ENCODE results near the gene NR1H4. TPM values are rescaled to one million over a fixed set of nuclear protein-coding genes. Genes with fewer than 3 reads are reported as not detected.

NR1H4 gene
- total and polyA plus RNA-seq, 2 of the 13 experiments (the other 11 are each of a cell fraction or from before 2014, with no cell fraction given) = 27.3 to 114 TPM

DNA sequence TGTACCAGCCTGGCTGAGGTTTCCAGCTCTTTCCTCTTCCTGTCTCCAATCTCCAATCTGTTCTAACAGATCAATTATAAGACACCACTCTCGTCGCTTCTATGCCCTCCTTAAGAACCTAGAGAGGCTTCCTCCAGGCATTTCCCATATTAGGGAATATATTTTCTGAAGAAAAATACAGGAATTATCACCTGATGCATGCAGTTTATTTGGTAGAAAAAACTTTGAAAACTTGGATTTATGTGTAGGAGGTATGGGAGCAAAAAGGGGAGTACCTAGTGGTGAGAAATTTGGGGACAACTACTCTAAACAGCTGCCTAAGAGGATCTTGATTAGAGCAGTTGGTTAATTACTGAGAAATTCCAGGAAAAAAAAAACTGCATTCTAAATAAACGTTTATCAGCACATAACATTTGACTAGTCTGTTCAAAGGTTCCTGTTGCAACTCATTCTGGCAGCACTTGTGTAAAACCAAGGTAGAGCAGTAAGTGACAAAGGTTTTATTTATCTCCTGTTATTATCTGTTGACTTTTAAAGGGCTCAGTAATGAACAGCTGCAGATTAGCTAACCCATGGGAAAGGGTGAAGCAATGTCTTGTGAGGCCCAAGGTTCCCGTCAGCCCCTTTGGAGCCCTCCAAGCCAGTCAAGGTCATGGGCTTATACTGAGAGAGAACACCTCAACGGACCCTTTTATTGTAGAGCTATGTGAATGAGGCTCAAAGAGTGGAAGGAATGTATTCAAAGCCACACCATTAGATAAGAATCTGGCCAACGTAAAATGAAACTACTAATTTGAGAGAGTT is 36.4 kb upstream of the NR1H4 start (continued):
- TF ChIP-seq ZNF124 (CRISPR knock-in tag; IDR thresholded peaks at IDR 0.05) (peak; percentile 34; the same call in 1 of the 2 replicates), GATA4 (IDR thresholded peaks at IDR 0.05; ENCODE audit: borderline replicate concordance, low read depth) (peak; percentile 96), SP4 (CRISPR knock-in tag; IDR thresholded peaks at IDR 0.05) (0 out of 2 replicates have a peak, but pooled peaks have one; percentile 10), TAF15 (IDR thresholded peaks at IDR 0.05; ENCODE audit: low read depth, low read length, poor library complexity, severe bottlenecking) (no peak), SIN3B (IDR thresholded peaks at IDR 0.05; ENCODE audit: low read length) (no peak), ZNF253 (CRISPR knock-in tag; IDR thresholded peaks at IDR 0.05; ENCODE audit: borderline replicate concordance) (no peak), GABPB1 (CRISPR knock-in tag; IDR thresholded peaks at IDR 0.05) (peak; percentile 36; the same call in 1 of the 2 replicates), ZNF773 (CRISPR knock-in tag; IDR thresholded peaks at IDR 0.05; ENCODE audit: borderline replicate concordance) (no peak), MBD4 (IDR thresholded peaks at IDR 0.05; ENCODE audit: borderline replicate concordance, low read length) (peak; percentile 94), SOX6 (IDR thresholded peaks at IDR 0.05) (no peak), SOX6 (CRISPR knock-in tag; IDR thresholded peaks at IDR 0.05) (peak; percentile 99), ZNF292 (CRISPR knock-in tag; IDR thresholded peaks at IDR 0.05; ENCODE audit: borderline replicate concordance, low read depth) (peak; percentile 79; the same call in 1 of the 2 replicates), ZNF607 (CRISPR knock-in tag; IDR thresholded peaks at IDR 0.05; ENCODE audit: borderline replicate concordance) (peak; percentile 60; the same call in 1 of the 2 replicates), ATF3 (CRISPR knock-in tag; IDR thresholded peaks at IDR 0.05) (peak; percentile 69; the same call in 1 of the 2 replicates), MIER2 (CRISPR knock-in tag; IDR thresholded peaks at IDR 0.05) (peak; percentile 87), ZNF562 (CRISPR knock-in tag; IDR thresholded peaks at IDR 0.05; ENCODE audit: borderline replicate concordance) (no peak), FOXK1 (CRISPR knock-in tag; IDR thresholded peaks at IDR 0.05; ENCODE audit: borderline replicate concordance, low read depth) (peak; percentile 90; the same call in 1 of the 2 replicates)
- TF ChIP-seq, protein P1, sequence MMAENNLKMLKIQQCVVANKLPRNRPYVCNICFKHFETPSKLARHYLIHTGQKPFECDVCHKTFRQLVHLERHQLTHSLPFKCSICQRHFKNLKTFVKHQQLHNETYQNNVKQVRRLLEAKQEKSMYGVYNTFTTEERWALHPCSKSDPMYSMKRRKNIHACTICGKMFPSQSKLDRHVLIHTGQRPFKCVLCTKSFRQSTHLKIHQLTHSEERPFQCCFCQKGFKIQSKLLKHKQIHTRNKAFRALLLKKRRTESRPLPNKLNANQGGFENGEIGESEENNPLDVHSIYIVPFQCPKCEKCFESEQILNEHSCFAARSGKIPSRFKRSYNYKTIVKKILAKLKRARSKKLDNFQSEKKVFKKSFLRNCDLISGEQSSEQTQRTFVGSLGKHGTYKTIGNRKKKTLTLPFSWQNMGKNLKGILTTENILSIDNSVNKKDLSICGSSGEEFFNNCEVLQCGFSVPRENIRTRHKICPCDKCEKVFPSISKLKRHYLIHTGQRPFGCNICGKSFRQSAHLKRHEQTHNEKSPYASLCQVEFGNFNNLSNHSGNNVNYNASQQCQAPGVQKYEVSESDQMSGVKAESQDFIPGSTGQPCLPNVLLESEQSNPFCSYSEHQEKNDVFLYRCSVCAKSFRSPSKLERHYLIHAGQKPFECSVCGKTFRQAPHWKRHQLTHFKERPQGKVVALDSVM (CRISPR knock-in tag; IDR thresholded peaks at IDR 0.05) = peak; percentile 51; the same call in 1 of the 2 replicates
- TF ChIP-seq, protein P2, sequence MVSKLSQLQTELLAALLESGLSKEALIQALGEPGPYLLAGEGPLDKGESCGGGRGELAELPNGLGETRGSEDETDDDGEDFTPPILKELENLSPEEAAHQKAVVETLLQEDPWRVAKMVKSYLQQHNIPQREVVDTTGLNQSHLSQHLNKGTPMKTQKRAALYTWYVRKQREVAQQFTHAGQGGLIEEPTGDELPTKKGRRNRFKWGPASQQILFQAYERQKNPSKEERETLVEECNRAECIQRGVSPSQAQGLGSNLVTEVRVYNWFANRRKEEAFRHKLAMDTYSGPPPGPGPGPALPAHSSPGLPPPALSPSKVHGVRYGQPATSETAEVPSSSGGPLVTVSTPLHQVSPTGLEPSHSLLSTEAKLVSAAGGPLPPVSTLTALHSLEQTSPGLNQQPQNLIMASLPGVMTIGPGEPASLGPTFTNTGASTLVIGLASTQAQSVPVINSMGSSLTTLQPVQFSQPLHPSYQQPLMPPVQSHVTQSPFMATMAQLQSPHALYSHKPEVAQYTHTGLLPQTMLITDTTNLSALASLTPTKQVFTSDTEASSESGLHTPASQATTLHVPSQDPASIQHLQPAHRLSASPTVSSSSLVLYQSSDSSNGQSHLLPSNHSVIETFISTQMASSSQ (IDR thresholded peaks at IDR 0.05; ENCODE audit: low read depth) = peak; percentile 87
- TF ChIP-seq, protein P2 (CRISPR knock-in tag; IDR thresholded peaks at IDR 0.05; ENCODE audit: borderline replicate concordance) = peak; percentile 91
- TF ChIP-seq, protein P3, sequence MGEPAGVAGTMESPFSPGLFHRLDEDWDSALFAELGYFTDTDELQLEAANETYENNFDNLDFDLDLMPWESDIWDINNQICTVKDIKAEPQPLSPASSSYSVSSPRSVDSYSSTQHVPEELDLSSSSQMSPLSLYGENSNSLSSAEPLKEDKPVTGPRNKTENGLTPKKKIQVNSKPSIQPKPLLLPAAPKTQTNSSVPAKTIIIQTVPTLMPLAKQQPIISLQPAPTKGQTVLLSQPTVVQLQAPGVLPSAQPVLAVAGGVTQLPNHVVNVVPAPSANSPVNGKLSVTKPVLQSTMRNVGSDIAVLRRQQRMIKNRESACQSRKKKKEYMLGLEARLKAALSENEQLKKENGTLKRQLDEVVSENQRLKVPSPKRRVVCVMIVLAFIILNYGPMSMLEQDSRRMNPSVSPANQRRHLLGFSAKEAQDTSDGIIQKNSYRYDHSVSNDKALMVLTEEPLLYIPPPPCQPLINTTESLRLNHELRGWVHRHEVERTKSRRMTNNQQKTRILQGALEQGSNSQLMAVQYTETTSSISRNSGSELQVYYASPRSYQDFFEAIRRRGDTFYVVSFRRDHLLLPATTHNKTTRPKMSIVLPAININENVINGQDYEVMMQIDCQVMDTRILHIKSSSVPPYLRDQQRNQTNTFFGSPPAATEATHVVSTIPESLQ (CRISPR knock-in tag; conservative IDR thresholded peaks at IDR 0.05) = no peak
